HL-60 (cell line): Measurements from ENCODE around the gene PLA2G4D.

ENCODE experiments used
- DNase-seq, 2 experiments: peaks; one replicate each; pipeline ENCODE4 v3.0.0-alpha.2; 2010 to 2020; ENCODE audit warnings: low read depth in 1 of 2, low spot score in 1 of 2
- H3K27ac ChIP-seq: fragments of 250-450 bp; sonication (Bioruptor Pico); replicated peaks from 2 replicates; pipeline ENCODE4 v1.5.1; 2020; ENCODE audit warnings: mild to moderate bottlenecking, moderate library complexity
- H3K27me3 ChIP-seq: fragments of 250-450 bp; sonication (Bioruptor Pico); 2 replicates; pipeline ENCODE4 v1.5.1; 2021; ENCODE audit warnings: mild to moderate bottlenecking, moderate library complexity; ENCODE audit not compliant: insufficient read depth, poor library complexity, severe bottlenecking
- H3K4me3 ChIP-seq: replicated peaks from 2 replicates; pipeline ENCODE4 v1.5.1; 2011; ENCODE audit warnings: mild to moderate bottlenecking, control low read depth, low read length; ENCODE audit not compliant: insufficient read depth
- GABPA ChIP-seq: IDR thresholded peaks from 2 replicates; pipeline ENCODE4 v1.6.1; 2012; ENCODE audit warnings: low read depth
- POLR2AphosphoS5 ChIP-seq: IDR thresholded peaks from 2 replicates; pipeline ENCODE4 v1.6.1; 2012; ENCODE audit warnings: low read depth
- SPI1 ChIP-seq: IDR thresholded peaks from 2 replicates; pipeline ENCODE4 v1.6.1; 2012; ENCODE audit warnings: low read depth, mild to moderate bottlenecking, borderline replicate concordance
- TF ChIP-seq, protein P1 (sequence below): IDR thresholded peaks from 2 replicates; pipeline ENCODE4 v1.6.1; 2012; ENCODE audit warnings: low read depth; ENCODE audit not compliant: insufficient replicate concordance
- TF ChIP-seq, protein P2 (sequence below): IDR thresholded peaks from one replicate; pipeline ENCODE4 v1.5.1; 2011; ENCODE audit warnings: low read length, control low read depth, inconsistent platforms; ENCODE audit not compliant: insufficient read depth

The PLA2G4D gene

DNA sequence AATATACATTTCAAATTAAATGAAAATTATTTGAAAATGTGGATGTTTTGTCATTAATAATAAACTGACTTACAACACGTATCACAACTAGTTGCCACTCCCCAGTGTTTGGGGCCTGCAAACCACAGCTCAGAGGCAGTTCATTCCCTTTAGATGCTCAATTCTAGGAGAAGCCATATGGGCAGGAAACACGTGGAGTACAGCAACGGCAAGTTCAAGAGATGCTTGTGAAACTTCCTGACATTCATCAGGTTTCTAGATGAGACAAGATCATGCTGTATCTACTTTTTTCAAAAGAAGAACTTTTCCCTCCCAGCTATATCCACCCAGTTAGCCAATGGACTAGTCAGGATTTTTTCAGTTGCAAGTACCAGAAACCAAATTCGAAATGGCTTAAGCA, 17.6 kb upstream of the PLA2G4D start:
- DNase-seq: peak; percentile 79 to 94
- TF ChIP-seq SPI1: peak; percentile 1; the same call in 1 of the 2 replicates
- TF ChIP-seq, protein P1, sequence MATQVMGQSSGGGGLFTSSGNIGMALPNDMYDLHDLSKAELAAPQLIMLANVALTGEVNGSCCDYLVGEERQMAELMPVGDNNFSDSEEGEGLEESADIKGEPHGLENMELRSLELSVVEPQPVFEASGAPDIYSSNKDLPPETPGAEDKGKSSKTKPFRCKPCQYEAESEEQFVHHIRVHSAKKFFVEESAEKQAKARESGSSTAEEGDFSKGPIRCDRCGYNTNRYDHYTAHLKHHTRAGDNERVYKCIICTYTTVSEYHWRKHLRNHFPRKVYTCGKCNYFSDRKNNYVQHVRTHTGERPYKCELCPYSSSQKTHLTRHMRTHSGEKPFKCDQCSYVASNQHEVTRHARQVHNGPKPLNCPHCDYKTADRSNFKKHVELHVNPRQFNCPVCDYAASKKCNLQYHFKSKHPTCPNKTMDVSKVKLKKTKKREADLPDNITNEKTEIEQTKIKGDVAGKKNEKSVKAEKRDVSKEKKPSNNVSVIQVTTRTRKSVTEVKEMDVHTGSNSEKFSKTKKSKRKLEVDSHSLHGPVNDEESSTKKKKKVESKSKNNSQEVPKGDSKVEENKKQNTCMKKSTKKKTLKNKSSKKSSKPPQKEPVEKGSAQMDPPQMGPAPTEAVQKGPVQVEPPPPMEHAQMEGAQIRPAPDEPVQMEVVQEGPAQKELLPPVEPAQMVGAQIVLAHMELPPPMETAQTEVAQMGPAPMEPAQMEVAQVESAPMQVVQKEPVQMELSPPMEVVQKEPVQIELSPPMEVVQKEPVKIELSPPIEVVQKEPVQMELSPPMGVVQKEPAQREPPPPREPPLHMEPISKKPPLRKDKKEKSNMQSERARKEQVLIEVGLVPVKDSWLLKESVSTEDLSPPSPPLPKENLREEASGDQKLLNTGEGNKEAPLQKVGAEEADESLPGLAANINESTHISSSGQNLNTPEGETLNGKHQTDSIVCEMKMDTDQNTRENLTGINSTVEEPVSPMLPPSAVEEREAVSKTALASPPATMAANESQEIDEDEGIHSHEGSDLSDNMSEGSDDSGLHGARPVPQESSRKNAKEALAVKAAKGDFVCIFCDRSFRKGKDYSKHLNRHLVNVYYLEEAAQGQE: peak; percentile 16
- TF ChIP-seq GABPA: peak; percentile 57
- TF ChIP-seq POLR2AphosphoS5: peak; percentile 77
- TF ChIP-seq, protein P2, sequence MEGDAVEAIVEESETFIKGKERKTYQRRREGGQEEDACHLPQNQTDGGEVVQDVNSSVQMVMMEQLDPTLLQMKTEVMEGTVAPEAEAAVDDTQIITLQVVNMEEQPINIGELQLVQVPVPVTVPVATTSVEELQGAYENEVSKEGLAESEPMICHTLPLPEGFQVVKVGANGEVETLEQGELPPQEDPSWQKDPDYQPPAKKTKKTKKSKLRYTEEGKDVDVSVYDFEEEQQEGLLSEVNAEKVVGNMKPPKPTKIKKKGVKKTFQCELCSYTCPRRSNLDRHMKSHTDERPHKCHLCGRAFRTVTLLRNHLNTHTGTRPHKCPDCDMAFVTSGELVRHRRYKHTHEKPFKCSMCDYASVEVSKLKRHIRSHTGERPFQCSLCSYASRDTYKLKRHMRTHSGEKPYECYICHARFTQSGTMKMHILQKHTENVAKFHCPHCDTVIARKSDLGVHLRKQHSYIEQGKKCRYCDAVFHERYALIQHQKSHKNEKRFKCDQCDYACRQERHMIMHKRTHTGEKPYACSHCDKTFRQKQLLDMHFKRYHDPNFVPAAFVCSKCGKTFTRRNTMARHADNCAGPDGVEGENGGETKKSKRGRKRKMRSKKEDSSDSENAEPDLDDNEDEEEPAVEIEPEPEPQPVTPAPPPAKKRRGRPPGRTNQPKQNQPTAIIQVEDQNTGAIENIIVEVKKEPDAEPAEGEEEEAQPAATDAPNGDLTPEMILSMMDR: no peak
- H3K4me3 ChIP-seq: no peak overlapping the region
- H3K27me3 ChIP-seq: no peaks in the 10 kb centered on the region
- H3K27ac ChIP-seq: peak overlapping the region; percentile 91

DNA sequence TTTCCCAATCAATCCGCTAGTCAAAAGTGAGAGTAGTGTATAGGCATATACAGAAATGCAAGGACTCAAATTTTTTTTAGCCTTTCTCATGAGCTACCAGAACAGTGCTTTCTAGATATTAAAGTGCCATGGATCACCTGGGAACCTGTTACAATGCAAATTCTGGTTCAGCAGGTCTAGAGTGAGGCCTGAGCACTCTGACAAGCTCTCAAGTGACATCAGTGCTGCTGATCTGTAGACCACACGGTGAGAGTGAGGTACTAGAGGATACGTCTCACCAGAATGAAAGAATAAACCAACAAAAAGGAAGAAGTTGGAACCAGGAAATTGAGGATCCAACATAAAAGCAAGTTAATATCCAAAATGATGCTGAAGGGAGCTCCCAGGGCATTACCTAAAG, 16.0 kb upstream of the PLA2G4D start:
- TF ChIP-seq, protein P2: no peak
- TF ChIP-seq, protein P1: no peak
- no peak for DNase-seq

DNA sequence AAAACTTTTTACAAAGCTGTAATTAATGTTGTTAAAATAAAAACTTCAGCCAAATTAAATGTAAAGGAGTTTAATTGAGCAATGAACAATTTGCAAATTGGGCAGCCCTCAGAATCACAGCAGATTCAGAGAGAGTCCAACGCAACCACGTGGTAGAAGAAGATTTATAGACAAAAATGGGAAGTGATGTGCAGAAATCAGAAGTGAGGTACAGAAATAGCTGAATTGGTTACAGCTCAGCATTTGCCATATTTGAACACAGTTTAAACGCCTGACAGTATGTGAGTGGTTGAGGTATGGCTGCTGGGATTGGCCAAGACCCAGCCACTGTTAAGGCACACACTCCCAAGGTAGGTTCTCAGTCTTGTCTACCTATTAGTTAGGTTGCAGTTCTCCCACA, 14.4 kb upstream of the PLA2G4D start:
- no peaks in the 10 kb centered on the region for H3K27me3 ChIP-seq
- no peak overlapping the region for H3K4me3 ChIP-seq

More for the DNA sequence above, 16.0 kb upstream of the PLA2G4D start:
- Histone ChIP-seq H3K27me3 (no peaks in the 10 kb centered on the region), H3K27ac (peak overlapping the region; percentile 43), H3K4me3 (no peak overlapping the region)

More for the DNA sequence above, 14.4 kb upstream of the PLA2G4D start:
- peak; percentile 94 for TF ChIP-seq SPI1
- TF ChIP-seq, protein P1: no peak
- TF ChIP-seq, protein P2: no peak
- no peak overlapping the region for H3K27ac ChIP-seq
- peak in 1 of 2 experiments; percentile 50 for DNase-seq
